Measurements from ENCODE around the gene TBC1D2.
A peak's percentile ranks its signal among the peaks of the same experiment; 100 is the strongest.
"Not testable (repeated sequence)": the region's sequence is repeated elsewhere in the genome, so short reads cannot be mapped to it uniquely, and the experiment has no call there.

The TBC1D2 gene, protein sequence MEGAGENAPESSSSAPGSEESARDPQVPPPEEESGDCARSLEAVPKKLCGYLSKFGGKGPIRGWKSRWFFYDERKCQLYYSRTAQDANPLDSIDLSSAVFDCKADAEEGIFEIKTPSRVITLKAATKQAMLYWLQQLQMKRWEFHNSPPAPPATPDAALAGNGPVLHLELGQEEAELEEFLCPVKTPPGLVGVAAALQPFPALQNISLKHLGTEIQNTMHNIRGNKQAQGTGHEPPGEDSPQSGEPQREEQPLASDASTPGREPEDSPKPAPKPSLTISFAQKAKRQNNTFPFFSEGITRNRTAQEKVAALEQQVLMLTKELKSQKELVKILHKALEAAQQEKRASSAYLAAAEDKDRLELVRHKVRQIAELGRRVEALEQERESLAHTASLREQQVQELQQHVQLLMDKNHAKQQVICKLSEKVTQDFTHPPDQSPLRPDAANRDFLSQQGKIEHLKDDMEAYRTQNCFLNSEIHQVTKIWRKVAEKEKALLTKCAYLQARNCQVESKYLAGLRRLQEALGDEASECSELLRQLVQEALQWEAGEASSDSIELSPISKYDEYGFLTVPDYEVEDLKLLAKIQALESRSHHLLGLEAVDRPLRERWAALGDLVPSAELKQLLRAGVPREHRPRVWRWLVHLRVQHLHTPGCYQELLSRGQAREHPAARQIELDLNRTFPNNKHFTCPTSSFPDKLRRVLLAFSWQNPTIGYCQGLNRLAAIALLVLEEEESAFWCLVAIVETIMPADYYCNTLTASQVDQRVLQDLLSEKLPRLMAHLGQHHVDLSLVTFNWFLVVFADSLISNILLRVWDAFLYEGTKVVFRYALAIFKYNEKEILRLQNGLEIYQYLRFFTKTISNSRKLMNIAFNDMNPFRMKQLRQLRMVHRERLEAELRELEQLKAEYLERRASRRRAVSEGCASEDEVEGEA

DNA sequence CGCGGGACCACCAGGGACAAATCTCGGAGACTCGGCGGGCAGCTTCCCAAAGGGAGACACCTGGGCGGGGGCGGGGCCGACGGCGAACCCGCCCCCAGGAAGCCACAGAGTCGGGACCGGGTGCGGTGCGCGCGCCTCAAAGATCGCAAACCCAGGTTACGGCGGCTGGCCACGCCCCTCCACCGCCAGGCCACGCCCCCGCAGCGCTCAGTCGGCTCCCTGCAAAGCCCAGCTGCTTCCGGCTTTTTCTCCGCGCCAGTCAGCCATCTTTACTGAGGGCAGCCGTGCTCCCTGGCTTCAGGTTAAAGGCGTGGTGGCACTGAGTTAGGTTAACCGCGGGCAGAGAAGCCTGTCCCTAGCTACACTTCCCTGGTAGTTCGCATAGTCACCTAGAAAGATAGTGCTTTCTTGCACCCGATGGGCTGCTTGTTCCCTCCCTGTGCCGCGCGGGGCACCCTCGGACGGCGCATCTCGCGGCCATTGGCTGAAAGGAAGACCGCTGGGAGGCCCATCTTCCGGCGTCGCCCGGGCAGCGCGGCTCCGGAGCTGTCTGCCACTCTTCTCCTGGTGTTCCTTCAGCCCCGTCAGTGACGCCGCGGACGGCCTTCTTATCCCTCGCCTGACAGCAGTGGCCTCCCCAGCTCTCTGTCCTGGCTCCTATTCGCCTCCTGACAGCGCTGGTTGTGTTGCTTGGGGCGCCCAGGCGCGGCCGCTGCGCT lies at the start of gene TBC1D2:
Gene TBC1D2, minus strand, starts transcription at position 72 of the 719 bp plus-strand sequence. CDS start 108 bp downstream, outside the sequence.
- DNase-seq = peak; percentile 68 to 98 (median 92)

DNA sequence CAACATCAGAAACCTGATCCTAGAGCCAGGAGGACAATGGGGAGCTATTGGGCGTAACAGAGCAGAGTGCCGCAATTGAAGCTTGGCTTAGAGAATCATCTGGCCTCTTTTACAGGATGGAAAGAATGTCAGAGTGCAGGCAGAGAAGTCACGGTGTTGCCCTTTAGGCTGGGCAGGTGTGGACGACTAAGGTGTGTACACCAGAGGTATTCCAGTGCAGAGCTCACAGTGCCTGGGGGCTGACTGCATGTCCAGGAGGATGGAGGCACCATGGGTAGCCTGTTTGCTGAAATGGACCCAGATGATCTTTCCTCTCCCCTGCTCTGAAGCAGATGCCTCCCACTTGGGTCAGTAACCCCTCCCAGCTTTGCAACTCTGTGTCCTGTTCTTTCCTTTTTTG lies 48.9 kb upstream of the TBC1D2 start:
- no peak for DNase-seq

DNA sequence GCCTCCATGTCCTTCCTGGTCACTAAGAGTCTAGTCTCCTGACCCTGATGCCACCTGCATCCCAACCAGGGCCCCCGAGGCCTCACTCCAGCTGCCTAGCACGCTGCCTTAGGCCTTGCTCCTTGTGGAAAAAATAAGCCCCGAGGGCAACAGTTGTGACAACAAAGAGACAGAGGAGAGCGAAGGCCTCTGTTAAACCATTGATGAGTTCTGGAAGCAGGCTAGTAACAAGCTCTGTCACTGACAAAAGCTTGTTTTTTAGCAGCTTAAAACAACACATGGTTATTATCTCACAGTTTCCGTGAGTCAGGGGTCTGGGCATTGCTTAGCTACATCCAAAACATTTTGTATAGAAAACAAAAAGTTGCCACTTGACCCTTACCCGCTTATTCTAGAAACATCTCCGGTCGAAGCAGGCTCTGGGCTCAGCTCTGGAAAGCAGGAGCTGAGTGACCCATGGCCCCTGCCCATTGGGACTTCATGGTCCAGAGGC lies 48.2 kb upstream of the TBC1D2 start:
- no peak for DNase-seq

DNA sequence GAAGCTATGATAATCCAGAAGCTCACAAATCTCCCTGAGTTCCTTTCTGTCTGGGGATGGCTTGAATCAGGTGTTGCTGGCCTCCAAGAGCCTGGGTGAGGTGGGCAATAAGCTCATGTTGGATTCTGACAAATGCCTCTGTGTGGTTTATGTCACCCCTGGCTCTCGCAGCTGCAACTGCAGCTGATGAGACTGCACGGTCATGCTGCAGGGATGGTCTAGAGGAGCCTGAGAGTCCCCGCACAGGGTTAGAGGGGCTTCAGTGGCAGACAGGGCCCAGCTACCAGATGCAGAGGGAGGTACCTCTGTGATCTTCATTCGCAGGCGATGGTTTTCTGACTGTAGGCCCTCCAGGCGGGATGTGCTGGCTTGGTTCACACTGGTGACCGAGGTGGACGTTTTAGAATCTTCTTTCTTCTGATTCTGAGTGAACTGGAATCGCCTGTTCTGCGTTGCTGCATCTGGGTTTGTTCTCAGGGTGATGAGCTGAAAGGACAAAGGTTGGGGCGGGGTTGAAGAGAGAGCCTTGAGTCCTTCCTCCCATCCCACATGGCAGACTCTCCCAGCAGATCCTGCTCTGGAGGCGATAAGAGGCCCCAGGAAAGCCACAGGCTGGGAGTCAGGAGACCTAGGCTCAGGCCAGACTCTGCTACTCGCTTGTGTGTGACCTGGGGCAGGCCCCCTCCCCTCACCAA lies 47.6 kb upstream of the TBC1D2 start:
- no peak for DNase-seq

DNA sequence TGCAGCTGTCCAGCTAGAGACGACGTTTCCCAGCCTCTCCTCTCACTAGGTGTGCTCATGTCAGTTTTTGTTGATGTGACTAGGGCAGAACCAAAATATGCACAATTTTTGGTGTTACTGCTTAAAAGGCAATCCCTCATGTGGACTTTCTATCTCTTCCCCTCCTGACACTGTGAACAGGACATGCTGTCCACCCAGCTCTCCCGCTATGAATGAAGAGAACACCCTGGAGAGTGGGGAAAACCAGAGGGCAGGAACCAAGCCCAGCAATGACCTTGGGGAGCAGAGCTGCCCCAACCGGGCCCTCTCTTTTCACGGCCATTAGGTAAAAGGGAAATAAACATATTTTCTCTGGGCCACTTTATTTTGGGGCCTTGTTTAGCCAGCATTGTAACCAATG lies 46.7 kb upstream of the TBC1D2 start:
- no peak for DNase-seq

DNA sequence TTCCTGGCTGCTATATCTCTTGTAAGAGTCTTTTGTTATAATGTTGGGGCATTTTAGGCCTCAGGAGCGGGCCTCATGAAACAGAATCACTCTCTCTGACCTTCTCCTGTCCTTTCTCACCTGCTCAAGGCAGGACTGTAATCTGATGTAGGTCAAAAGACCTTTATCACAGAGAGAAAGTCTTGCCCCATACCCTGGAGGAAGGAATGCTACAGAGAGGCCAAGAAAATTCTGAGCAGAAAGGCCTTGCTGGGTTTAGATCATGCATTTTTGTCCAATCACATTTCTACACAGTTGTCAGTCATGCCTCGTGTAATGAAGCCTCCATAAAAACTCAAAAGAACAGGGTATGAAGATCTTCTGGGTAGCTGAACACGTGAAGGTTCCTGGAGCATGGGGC lies 45.2 kb upstream of the TBC1D2 start:
- no peak for DNase-seq

DNA sequence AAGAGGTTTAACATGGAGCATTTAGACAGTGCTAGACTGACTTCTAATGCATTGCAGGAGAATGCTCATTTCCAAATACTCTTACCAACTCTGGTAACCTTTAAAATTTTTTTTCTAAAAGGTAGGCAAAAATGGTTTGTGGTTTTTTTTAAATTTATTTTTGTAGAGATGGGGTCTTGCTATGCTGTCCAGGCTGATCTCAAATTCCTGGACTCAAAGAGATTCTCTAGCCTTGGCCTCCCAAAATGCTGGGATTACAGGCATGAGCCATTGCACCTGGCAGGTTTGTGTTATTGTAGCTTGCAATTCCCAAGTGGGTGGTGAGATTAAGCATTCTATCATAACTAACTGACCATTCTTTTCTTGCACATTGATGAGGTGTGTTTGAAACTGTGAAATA lies 43.0 kb upstream of the TBC1D2 start:
- no peak for DNase-seq

DNA sequence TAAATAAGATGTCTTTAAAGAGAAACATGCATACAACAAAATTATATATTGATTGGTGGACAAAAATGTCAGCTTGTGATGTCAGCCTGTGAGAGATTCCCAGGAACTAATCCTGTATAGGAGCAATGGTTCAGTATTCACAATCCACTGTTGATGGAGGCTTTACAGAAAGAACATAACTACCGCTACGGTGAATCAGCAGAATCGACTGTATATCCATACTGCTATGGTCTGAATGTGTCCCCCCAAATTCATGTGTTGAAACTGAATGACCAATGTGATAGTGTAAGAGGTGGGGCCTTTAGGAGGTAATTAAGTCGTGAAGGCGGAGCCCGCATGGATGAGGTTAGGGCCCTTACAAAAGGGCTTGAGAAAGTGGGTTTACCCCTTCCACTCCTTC lies 40.4 kb upstream of the TBC1D2 start:
- no peak for DNase-seq

DNA sequence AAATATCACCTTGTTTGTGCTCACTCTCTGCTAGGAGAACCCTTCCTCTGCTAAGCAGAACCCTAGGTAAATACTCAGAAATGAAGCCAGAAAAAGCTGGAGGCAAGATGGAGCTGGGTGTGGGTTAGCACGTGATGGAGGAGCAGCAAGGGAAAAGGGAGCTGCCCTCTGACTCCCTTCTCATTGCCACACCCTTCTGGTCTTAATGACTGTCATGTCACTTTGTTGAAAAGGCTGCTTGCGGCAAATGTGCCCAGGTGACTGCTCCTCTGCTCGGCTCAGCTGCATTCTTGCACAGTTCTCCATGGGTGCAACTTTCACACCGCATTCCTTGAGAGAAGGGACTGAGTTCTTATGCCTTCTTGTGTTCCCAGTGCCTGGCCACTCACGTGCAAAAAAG lies 36.4 kb upstream of the TBC1D2 start:
- DNase-seq = no peak

DNA sequence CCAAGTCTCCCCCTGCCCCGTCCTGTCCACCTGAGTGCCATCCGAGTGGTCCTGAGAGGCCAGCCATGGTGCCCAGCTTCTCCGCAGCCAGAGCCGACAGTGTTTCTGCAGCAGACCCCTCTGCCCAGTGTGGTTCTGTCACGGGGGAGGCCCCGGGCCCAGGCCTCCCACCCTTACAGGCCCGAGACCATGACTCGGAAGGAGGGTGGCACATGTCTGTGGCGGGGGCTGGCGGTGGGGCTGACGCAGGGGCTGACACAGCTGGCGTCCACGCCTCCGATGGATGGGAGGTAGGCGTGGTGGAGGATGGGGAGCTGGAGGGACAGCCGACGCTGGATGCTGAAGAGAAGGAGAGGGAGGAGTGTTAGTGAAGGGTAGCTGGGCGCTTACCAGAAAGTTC lies 35.0 kb upstream of the TBC1D2 start:
- no peak for DNase-seq

DNA sequence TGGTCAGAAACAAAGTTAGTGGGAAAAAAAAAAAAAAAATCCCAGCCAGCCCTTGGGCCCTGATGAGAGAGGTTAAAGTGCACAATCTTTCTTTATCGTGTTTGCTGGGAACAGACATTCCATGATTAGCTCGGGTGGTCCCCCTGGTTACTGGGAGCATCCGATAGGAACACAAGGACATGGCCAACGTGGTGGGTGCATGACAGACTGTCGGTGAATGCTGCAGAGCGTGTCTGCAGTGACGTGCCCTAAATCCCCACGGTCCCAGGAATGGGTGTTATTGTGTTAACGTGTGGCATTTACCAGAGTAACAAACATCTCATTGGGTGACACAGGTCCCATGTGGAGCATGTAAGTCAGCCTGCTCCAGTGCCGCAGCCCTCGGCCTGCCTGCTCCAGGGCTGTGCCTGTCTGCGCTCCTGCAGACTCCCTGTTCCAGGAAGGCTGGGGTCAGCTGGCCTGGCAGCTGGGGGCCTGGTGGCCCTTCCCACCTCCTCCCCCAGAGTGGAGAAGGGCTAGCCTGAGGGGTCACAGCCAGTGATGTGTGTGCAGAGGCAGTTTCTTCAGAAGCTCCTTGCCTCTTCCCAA lies 34.3 kb upstream of the TBC1D2 start:
- DNase-seq = no peak

DNA sequence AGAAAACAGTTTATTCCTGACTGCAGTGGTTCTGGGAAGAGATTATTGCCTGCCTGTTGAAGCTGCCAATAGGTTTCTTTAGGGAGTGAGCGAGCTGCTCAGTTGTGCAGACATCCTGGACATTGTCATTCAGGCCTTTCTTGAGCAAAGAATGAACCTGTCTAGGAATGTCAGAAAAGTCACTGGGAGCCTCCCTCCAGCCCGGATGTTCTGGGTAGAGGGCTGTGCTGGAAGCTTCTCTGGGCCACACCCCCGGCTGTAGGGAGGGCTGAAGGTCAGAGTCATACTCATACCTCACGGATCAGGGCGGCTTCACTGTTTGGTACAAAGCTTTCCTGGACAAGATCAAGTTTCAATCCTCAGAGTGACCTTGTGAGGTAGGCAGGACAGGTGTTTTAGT lies 33.4 kb upstream of the TBC1D2 start:
- DNase-seq = no peak

DNA sequence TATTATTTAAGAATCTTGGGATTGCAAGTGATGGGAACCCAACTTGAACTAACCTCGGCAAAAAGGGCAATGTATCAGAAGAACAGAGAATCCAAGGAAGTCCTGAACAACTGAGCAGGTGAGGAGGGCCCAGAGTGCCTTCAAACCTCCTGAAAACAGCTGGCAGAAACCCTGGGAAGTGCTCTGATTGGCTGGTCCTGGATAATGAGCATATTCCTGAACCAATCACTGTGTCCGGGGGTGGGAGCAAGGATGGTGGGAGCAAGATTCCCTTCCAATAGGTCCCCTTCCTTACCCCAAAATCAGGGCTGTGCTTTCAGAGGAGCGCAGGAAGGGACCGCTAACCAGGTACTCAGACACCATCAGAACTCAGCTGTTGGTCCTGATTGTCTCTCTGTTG lies 31.9 kb upstream of the TBC1D2 start:
- DNase-seq = no peak

DNA sequence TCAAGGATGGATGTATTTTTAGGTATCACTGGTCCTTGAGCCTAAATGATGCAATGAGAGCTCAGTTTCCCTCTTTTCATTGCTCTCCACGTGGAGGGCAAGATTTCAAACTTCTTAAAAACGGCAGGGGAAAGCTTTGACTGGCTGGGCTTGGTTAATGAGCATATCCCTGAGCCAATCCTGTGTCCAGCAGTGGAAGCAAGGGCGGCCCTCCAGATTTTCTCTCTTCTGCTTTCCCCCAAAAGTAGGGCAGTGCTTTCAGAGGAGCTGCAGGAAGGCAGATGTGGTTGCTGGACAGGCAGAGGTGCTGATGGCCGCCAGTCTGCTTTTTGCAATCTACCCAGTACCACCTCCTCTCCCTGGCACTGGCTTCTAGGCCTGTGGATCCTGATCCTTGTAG lies 30.0 kb upstream of the TBC1D2 start:
- DNase-seq = peak in 5 of 58 donors; percentile 3 to 49 (median 9)

DNA sequence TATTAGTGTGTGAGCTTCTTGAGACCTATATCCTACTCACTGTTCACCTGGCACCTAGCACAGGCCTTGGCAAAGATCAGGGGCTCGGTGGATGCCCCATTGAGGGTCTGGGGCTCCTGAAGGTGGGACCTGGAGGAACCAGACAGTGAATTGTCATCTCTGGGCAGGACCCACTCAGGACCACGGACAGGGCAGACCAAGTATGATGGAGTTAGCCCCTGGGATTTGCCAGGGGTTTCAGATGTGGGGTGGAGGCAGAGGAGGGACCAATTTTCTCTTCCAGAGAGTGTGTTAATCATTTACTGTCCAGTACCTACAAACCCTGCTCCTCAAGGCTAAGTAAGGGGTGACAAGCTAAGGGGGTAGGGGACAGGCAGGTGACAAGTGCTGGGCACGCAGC lies 29.3 kb upstream of the TBC1D2 start:
- DNase-seq = no peak

DNA sequence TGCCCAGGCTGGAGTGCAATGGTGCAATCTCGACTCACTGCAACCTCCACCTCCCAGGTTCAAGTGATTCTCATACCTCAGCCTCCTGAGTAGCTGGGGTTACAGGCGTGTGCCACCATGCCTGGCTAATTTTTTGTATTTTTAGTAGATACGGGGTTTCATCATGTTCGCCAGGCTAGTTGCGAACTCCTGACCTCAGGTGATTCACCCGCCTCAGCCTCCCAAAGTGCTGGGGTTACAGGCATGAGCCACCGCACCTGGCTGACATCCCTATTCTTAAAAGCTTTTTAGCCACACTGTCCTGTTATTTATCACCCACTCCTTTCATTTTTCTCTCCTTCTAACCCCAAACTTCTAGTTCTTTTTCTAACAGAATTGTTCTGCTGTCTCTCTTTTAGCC lies 27.7 kb upstream of the TBC1D2 start:
- not testable (repeated sequence) for DNase-seq

DNA sequence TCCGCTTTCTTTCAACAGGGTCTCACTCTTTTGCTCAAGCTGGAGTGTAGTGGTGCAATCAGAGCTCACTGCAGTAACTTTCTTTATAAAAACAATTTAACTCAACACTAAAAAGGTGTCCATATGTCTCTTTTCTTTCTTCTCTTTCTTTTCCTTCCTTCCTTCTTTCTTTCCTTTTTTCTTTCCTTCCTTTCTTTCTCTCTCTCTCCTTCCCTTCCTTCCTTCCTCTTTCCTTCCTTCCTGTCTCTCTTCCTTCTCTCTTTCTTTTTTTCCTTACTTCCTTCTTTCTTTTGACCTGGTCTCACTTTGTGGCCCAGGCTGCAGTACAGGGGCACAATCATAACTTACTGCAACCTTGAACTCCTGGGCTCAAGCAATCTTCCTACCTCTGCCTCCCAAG lies 25.8 kb upstream of the TBC1D2 start:
- no peak for DNase-seq

DNA sequence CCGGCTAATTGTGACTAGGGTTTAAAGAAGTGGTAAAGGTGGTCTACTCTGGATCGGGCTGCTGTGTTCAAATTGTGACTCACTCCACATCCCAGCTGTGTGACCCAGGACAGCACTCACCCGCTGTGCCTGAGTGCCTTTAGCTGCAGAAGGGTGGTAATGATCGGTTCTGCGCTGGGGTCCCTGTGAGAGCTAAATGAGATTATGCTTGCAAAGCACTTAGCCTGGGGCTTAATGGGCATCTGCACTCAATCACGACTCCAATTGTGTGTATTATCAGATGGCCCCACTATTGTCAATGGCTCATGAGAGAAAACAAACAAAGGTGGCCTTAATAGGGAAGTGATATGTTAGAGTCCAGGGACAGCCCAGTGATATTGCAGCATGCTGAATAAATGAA lies 25.1 kb upstream of the TBC1D2 start:
- no peak for DNase-seq

DNA sequence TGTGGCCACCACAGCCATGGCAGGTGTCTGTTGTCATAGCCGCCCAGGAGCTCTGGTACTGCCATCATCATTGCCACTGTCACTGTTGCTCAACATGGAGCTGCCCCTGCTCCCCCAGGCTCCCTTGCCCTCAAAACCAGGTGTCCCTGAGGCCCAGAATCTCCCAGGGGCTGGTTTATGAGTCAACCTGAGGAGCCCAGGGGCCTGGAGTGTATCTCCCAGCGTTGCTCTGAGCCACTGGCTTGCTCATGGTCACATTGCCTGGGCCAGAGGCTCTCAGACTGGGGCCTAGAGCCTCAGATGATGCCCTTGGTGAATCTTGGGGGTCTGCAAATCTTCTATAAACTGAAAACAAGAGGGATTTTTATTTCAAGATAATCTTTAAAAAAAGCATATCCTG lies 24.7 kb upstream of the TBC1D2 start:
- no peak for DNase-seq

DNA sequence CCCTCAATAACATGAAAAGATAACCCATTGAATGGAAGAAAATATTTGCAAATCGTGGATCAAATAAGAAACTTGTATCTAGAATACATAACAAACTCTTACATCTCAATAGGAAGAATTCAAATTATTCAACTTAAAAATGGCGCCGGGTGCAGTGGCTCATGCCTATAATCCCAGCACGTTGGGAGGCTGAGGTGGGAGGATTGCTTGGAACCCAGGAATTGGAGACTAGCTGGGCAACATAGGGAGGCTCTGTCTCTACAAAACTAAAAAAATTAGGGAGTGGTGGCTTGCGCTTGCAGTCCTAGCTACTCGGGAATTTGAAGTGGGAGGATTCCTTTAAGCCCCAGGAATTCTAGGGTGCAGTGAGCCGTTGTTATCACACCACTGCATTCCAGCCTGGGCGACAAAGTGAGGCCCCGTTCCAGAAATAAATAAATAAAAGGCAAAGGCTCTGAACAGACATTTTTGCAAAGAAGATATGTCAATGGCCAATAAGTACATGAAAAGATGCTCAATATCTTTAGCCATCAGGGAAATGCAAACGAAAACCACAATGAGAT lies 21.5 kb upstream of the TBC1D2 start:
- DNase-seq = no peak

Measured in anterior cingulate cortex (tissue), 58 donors.